Measurements from ENCODE around the gene NADSYN1.

The NADSYN1 gene

GRCh38 chr11:71481101-71481960 lies 28.3 kb downstream of the NADSYN1 start:
- no peak overlapping the region for H3K4me3 Mint-ChIP-seq

GRCh38 chr11:71482216-71482615 lies 29.2 kb downstream of the NADSYN1 start:
- TF ChIP-seq CTCF (IDR thresholded peaks at IDR 0.05; ENCODE audit: unreplicated experiment in 3 of 3) = no peak

More at GRCh38 chr11:71481101-71481960, 28.3 kb downstream of the NADSYN1 start:
- H3K4me1 Mint-ChIP-seq = no peaks in the 10 kb centered on the region
- H3K27ac Mint-ChIP-seq = no peak overlapping the region
- peaks cover 62% of the 10 kb centered on the region for H3K36me3 Mint-ChIP-seq (ENCODE audit: low read depth)
- H3K9me3 Mint-ChIP-seq = no peaks in the 10 kb centered on the region
- H3K27me3 Mint-ChIP-seq (ENCODE audit: low read depth) = no peaks in the 10 kb centered on the region
- TF ChIP-seq CTCF (IDR thresholded peaks at IDR 0.05; ENCODE audit: unreplicated experiment in 3 of 3) = no peak

GRCh38 chr11:71482746-71483364 lies 29.9 kb downstream of the NADSYN1 start:
- no peak for TF ChIP-seq CTCF (IDR thresholded peaks at IDR 0.05; ENCODE audit: unreplicated experiment in 3 of 3)
- Mint-ChIP-seq H3K9me3 (no peaks in the 10 kb centered on the region), H3K36me3 (ENCODE audit: low read depth) (peaks cover 61% of the 10 kb centered on the region), H3K27ac (no peak overlapping the region), H3K4me3 (no peak overlapping the region), H3K4me1 (peaks cover 2% of the 10 kb centered on the region), H3K27me3 (ENCODE audit: low read depth) (no peaks in the 10 kb centered on the region)

More at GRCh38 chr11:71482216-71482615, 29.2 kb downstream of the NADSYN1 start:
- no peak overlapping the region for H3K27ac Mint-ChIP-seq
- H3K36me3 Mint-ChIP-seq (ENCODE audit: low read depth) = peaks cover 62% of the 10 kb centered on the region
- no peaks in the 10 kb centered on the region for H3K9me3 Mint-ChIP-seq
- H3K4me3 Mint-ChIP-seq = no peak overlapping the region
- no peaks in the 10 kb centered on the region for H3K4me1 Mint-ChIP-seq
- no peaks in the 10 kb centered on the region for H3K27me3 Mint-ChIP-seq (ENCODE audit: low read depth)

GRCh38 chr11:71483692-71484091 lies 30.7 kb downstream of the NADSYN1 start:
- TF ChIP-seq CTCF (IDR thresholded peaks at IDR 0.05; ENCODE audit: unreplicated experiment in 3 of 3) = no peak
- no peak overlapping the region for H3K4me3 Mint-ChIP-seq
- no peaks in the 10 kb centered on the region for H3K9me3 Mint-ChIP-seq
- H3K27me3 Mint-ChIP-seq (ENCODE audit: low read depth) = no peaks in the 10 kb centered on the region
- peaks cover 11% of the 10 kb centered on the region for H3K4me1 Mint-ChIP-seq
- H3K27ac Mint-ChIP-seq = no peak overlapping the region
- peaks cover 62% of the 10 kb centered on the region for H3K36me3 Mint-ChIP-seq (ENCODE audit: low read depth)

GRCh38 chr11:71484248-71485062 lies 31.5 kb downstream of the NADSYN1 start:
- TF ChIP-seq CTCF (IDR thresholded peaks at IDR 0.05; ENCODE audit: unreplicated experiment in 3 of 3) = no peak
- H3K4me3 Mint-ChIP-seq = no peak overlapping the region
- H3K36me3 Mint-ChIP-seq (ENCODE audit: low read depth) = peaks cover 67% of the 10 kb centered on the region
- H3K27me3 Mint-ChIP-seq (ENCODE audit: low read depth) = no peaks in the 10 kb centered on the region
- H3K9me3 Mint-ChIP-seq = no peaks in the 10 kb centered on the region
- peaks cover 18% of the 10 kb centered on the region for H3K4me1 Mint-ChIP-seq
- H3K27ac Mint-ChIP-seq = no peak overlapping the region

Measured in nephron (organoid).